Naive B cell (primary cell): Measurements from ENCODE around the gene EPB41L2. TPM values are rescaled to one million over a fixed set of nuclear protein-coding genes. Genes with fewer than 3 reads are reported as not detected.
"Not testable (repeated sequence)": the region's sequence is repeated elsewhere in the genome, so short reads cannot be mapped to it uniquely, and the experiment has no call there.

ENCODE experiments used
- ATAC-seq, 2 donors: fragments of 150-1000 bp; cut with Tn5 transposase; 2 replicates each; pipeline ENCODE4 v1.10.0; 2021; ENCODE audit warnings: low read depth in 2 of 2, mild to moderate bottlenecking in 2 of 2, moderate library complexity in 2 of 2
- DNase-seq: peaks from one replicate; pipeline ENCODE4 v3.0.0; 2022
- H3K27ac Mint-ChIP-seq, 6 donors: one replicate each; pipeline ENCODE4 v1.8.0; 2020 to 2022; ENCODE audit warnings: mild to moderate bottlenecking in 6 of 6, mixed read lengths in 6 of 6, moderate library complexity in 5 of 6, inconsistent platforms in 2 of 6
- H3K27me3 Mint-ChIP-seq, 3 donors: one replicate each; pipeline ENCODE4 v1.8.0; 2021 to 2022; ENCODE audit warnings: mixed read lengths in 3 of 3, mild to moderate bottlenecking in 1 of 3
- H3K36me3 Mint-ChIP-seq, 2 donors: one replicate each; pipeline ENCODE4 v1.8.0; 2020 to 2022; ENCODE audit warnings: mixed read lengths in 2 of 2, inconsistent platforms in 1 of 2, mild to moderate bottlenecking in 1 of 2
- H3K4me1 Mint-ChIP-seq, 3 donors: one replicate each; pipeline ENCODE4 v1.8.0; 2020 to 2022; ENCODE audit warnings: mixed read lengths in 3 of 3, inconsistent platforms in 1 of 3, mild to moderate bottlenecking in 1 of 3, moderate library complexity in 1 of 3
- H3K4me3 Mint-ChIP-seq, 8 donors: one replicate each; pipeline ENCODE4 v1.8.0; 2020 to 2022; ENCODE audit warnings: mild to moderate bottlenecking in 8 of 8, mixed read lengths in 8 of 8, moderate library complexity in 8 of 8, inconsistent platforms in 2 of 8
- H3K9me3 Mint-ChIP-seq, 7 donors: one replicate each; pipeline ENCODE4 v1.8.0; 2020 to 2022; ENCODE audit warnings: mixed read lengths in 7 of 7, mild to moderate bottlenecking in 5 of 7, inconsistent platforms in 2 of 7, moderate library complexity in 1 of 7
- polyA plus RNA-seq, 6 donors: library from polyadenylated mRNA; unstranded; fragments of 300-500 nt; fragmentation: Illumina TruSeq; gene quantifications; one replicate each; pipeline ENCODE4 v1.2.3, GENCODE V29; 2021; ENCODE audit warnings: low read depth in 6 of 6

The EPB41L2 gene
- polyA plus RNA-seq, 6 donors from 2014 or later = 10.9 to 51.1 (median 34.0) TPM

GRCh38 chr6:131023834-131024504, 39.1 kb downstream of the EPB41L2 start:
- H3K27me3 Mint-ChIP-seq = no peaks in the 10 kb centered on the region
- no peak overlapping the region for H3K4me3 Mint-ChIP-seq
- H3K9me3 Mint-ChIP-seq = peaks cover 0 to 1% (median 0%) of the 10 kb centered on the region in 7 donors
- DNase-seq (no peak), ATAC-seq (no peak)
- peaks cover 26 to 37% (median 28%) of the 10 kb centered on the region in 3 donors for H3K4me1 Mint-ChIP-seq
- H3K27ac Mint-ChIP-seq = peak overlapping the region in 4 of 6 donors; percentile 1 to 89 (median 41)
- H3K36me3 Mint-ChIP-seq = peaks cover 0 to 5% of the 10 kb centered on the region in 2 donors

GRCh38 chr6:131022691-131023090, 40.4 kb downstream of the EPB41L2 start:
- H3K36me3 Mint-ChIP-seq = peaks cover 0 to 5% of the 10 kb centered on the region in 2 donors
- H3K9me3 Mint-ChIP-seq = peaks cover 0 to 1% (median 0%) of the 10 kb centered on the region in 7 donors
- no peak for ATAC-seq

GRCh38 chr6:131017962-131018361, 45.1 kb downstream of the EPB41L2 start:
- peaks cover 0 to 5% of the 10 kb centered on the region in 2 donors for H3K36me3 Mint-ChIP-seq
- no peak for ATAC-seq
- peaks cover 4 to 26% (median 24%) of the 10 kb centered on the region in 3 donors for H3K4me1 Mint-ChIP-seq
- no peaks in the 10 kb centered on the region for H3K9me3 Mint-ChIP-seq
- H3K27ac Mint-ChIP-seq = peak overlapping the region in 1 of 6 donors; percentile 10
- no peaks in the 10 kb centered on the region for H3K27me3 Mint-ChIP-seq
- DNase-seq = no peak
- H3K4me3 Mint-ChIP-seq = no peak overlapping the region

More at GRCh38 chr6:131022691-131023090, 40.4 kb downstream of the EPB41L2 start:
- Mint-ChIP-seq H3K27ac (no peak overlapping the region), H3K4me1 (peaks cover 24 to 43% (median 26%) of the 10 kb centered on the region in 3 donors), H3K4me3 (no peak overlapping the region), H3K27me3 (no peaks in the 10 kb centered on the region)
- DNase-seq = no peak

GRCh38 chr6:131015630-131016263, 47.3 kb downstream of the EPB41L2 start:
- H3K27ac Mint-ChIP-seq = peak overlapping the region in 3 of 6 donors; percentile 23 to 66 (median 44)
- H3K4me1 Mint-ChIP-seq = peaks cover 12 to 38% (median 24%) of the 10 kb centered on the region in 3 donors
- no peak for ATAC-seq
- no peak for DNase-seq
- H3K27me3 Mint-ChIP-seq = no peaks in the 10 kb centered on the region
- H3K9me3 Mint-ChIP-seq = no peaks in the 10 kb centered on the region
- H3K36me3 Mint-ChIP-seq = peaks cover 0 to under 1% of the 10 kb centered on the region in 2 donors
- no peak overlapping the region for H3K4me3 Mint-ChIP-seq

GRCh38 chr6:131015025-131015591, 47.9 kb downstream of the EPB41L2 start:
- no peaks in the 10 kb centered on the region for H3K27me3 Mint-ChIP-seq
- no peak for ATAC-seq
- H3K9me3 Mint-ChIP-seq = no peaks in the 10 kb centered on the region
- no peak for DNase-seq
- H3K36me3 Mint-ChIP-seq = no peaks in the 10 kb centered on the region
- peaks cover 13 to 36% (median 24%) of the 10 kb centered on the region in 3 donors for H3K4me1 Mint-ChIP-seq
- H3K4me3 Mint-ChIP-seq = no peak overlapping the region
- H3K27ac Mint-ChIP-seq = peak overlapping the region in 1 of 6 donors; percentile 42

- peaks cover 7 to 8% of the 10 kb centered on the region in 2 donors for H3K36me3 Mint-ChIP-seq
- no peaks in the 10 kb centered on the region for H3K27me3 Mint-ChIP-seq
- peaks cover 13 to 36% (median 24%) of the 10 kb centered on the region in 3 donors for H3K4me1 Mint-ChIP-seq
- no peak overlapping the region for H3K4me3 Mint-ChIP-seq
- peaks cover 0 to 6% (median 1%) of the 10 kb centered on the region in 7 donors for H3K9me3 Mint-ChIP-seq
- H3K27ac Mint-ChIP-seq = peak overlapping the region in 2 of 6 donors; percentile 42 to 48
- no peak for DNase-seq
- no peak for ATAC-seq
Observed at GRCh38 chr6:131014080-131014776, 48.8 kb downstream of the EPB41L2 start.

GRCh38 chr6:131013495-131013894, 49.5 kb downstream of the EPB41L2 start:
- no peaks in the 10 kb centered on the region for H3K27me3 Mint-ChIP-seq
- no peak for DNase-seq
- ATAC-seq = no peak
- H3K4me3 Mint-ChIP-seq = no peak overlapping the region
- H3K36me3 Mint-ChIP-seq = peaks cover 10 to 16% of the 10 kb centered on the region in 2 donors
- peaks cover 13 to 36% (median 24%) of the 10 kb centered on the region in 3 donors for H3K4me1 Mint-ChIP-seq
- H3K27ac Mint-ChIP-seq = no peak overlapping the region
- peaks cover 0 to 13% (median 8%) of the 10 kb centered on the region in 7 donors for H3K9me3 Mint-ChIP-seq

GRCh38 chr6:131009790-131010189, 53.3 kb downstream of the EPB41L2 start:
- no peak for ATAC-seq
- H3K27ac Mint-ChIP-seq = no peak overlapping the region
- peak overlapping the region in 1 of 8 donors; percentile 26 for H3K4me3 Mint-ChIP-seq
- peaks cover 13 to 32% (median 27%) of the 10 kb centered on the region in 7 donors for H3K9me3 Mint-ChIP-seq
- peaks cover 26 to 34% of the 10 kb centered on the region in 2 donors for H3K36me3 Mint-ChIP-seq
- H3K27me3 Mint-ChIP-seq = no peaks in the 10 kb centered on the region
- DNase-seq = no peak
- H3K4me1 Mint-ChIP-seq = peaks cover 26 to 45% (median 33%) of the 10 kb centered on the region in 3 donors

GRCh38 chr6:131008965-131009364, 54.1 kb downstream of the EPB41L2 start:
- not testable (repeated sequence) for DNase-seq, ATAC-seq, H3K27me3 Mint-ChIP-seq, H3K27ac Mint-ChIP-seq
- Mint-ChIP-seq H3K9me3 (peaks cover 13 to 32% (median 27%) of the 10 kb centered on the region in 7 donors), H3K4me3 (peak overlapping the region in 1 of 8 donors; percentile 33), H3K36me3 (peaks cover 26 to 34% of the 10 kb centered on the region in 2 donors), H3K4me1 (peaks cover 29 to 49% (median 34%) of the 10 kb centered on the region in 3 donors)

- ATAC-seq = not testable (repeated sequence)
- peaks cover 34 to 50% (median 34%) of the 10 kb centered on the region in 3 donors for H3K4me1 Mint-ChIP-seq
Observed at GRCh38 chr6:131007964-131008363, 55.1 kb downstream of the EPB41L2 start.

GRCh38 chr6:131007286-131007685, 55.8 kb downstream of the EPB41L2 start:
- ATAC-seq = no peak
- H3K4me3 Mint-ChIP-seq = no peak overlapping the region
- H3K27me3 Mint-ChIP-seq = no peaks in the 10 kb centered on the region
- no peak for DNase-seq
- peak overlapping the region in 3 of 6 donors; percentile 30 to 74 (median 37) for H3K27ac Mint-ChIP-seq
- peaks cover 13 to 32% (median 27%) of the 10 kb centered on the region in 7 donors for H3K9me3 Mint-ChIP-seq
- peaks cover 32 to 46% (median 34%) of the 10 kb centered on the region in 3 donors for H3K4me1 Mint-ChIP-seq
- H3K36me3 Mint-ChIP-seq = peaks cover 26 to 34% of the 10 kb centered on the region in 2 donors

More at GRCh38 chr6:131007964-131008363, 55.1 kb downstream of the EPB41L2 start:
- not testable (repeated sequence) for DNase-seq, H3K4me3 Mint-ChIP-seq, H3K27me3 Mint-ChIP-seq
- Mint-ChIP-seq H3K36me3 (peaks cover 26 to 34% of the 10 kb centered on the region in 2 donors), H3K27ac (peak overlapping the region in 1 of 6 donors; percentile 37), H3K9me3 (peaks cover 13 to 32% (median 27%) of the 10 kb centered on the region in 7 donors)

GRCh38 chr6:131005439-131006016, 57.5 kb downstream of the EPB41L2 start:
- no peak for ATAC-seq
- peaks cover 13 to 32% (median 27%) of the 10 kb centered on the region in 7 donors for H3K9me3 Mint-ChIP-seq

More at GRCh38 chr6:131005439-131006016, 57.5 kb downstream of the EPB41L2 start:
- peak overlapping the region in 4 of 6 donors; percentile 1 to 64 (median 38) for H3K27ac Mint-ChIP-seq
- no peak for DNase-seq
- no peaks in the 10 kb centered on the region for H3K27me3 Mint-ChIP-seq
- peaks cover 26 to 34% of the 10 kb centered on the region in 2 donors for H3K36me3 Mint-ChIP-seq
- H3K4me1 Mint-ChIP-seq = peaks cover 38 to 51% (median 49%) of the 10 kb centered on the region in 3 donors
- peak overlapping the region in 1 of 8 donors; percentile 7 for H3K4me3 Mint-ChIP-seq
